Cardiac fibroblast (primary cell): Measurements from ENCODE around the gene LPP.

Source experiments
- DNase-seq, 2 donors: peaks; one replicate each; pipeline versions ENCODE4 v3.0.0 to v3.0.0-alpha.2; 2010; ENCODE audit warnings: low read depth in 2 of 2
- H3K4me3 ChIP-seq, 2 donors: replicated peaks in 1 of 2; 1 replicate in 1 of 2; 2 replicates in 1 of 2; pipeline ENCODE4 v1.5.1; 2011; ENCODE audit warnings: low read depth in 2 of 2, low read length in 2 of 2, mild to moderate bottlenecking in 2 of 2, moderate library complexity in 1 of 2
- CTCF ChIP-seq: IDR thresholded peaks from one replicate; pipeline ENCODE4 v1.5.1; 2011; ENCODE audit warnings: low read depth, mild to moderate bottlenecking, low read length, inconsistent platforms

The LPP gene

GRCh38 chr3:188179006-188179966 lies 25.3 kb downstream of the LPP start:
- no peak overlapping the region for H3K4me3 ChIP-seq
- peak in 1 of 2 donors; percentile 23 for DNase-seq
- no peak for TF ChIP-seq CTCF

- no peak for TF ChIP-seq CTCF
- H3K4me3 ChIP-seq, result no peak overlapping the region
- no peak for DNase-seq
Measured at GRCh38 chr3:188180114-188180513, 26.2 kb downstream of the LPP start.

- no peak for DNase-seq
- no peak overlapping the region for H3K4me3 ChIP-seq
- no peak for TF ChIP-seq CTCF
Measured at GRCh38 chr3:188183452-188183851, 29.5 kb downstream of the LPP start.

- no peak for TF ChIP-seq CTCF
- no peak for DNase-seq
Measured at GRCh38 chr3:188184160-188184559, 30.2 kb downstream of the LPP start.

GRCh38 chr3:188184649-188185048 lies 30.7 kb downstream of the LPP start:
- DNase-seq, result no peak
- H3K4me3 ChIP-seq, result no peak overlapping the region
- no peak for TF ChIP-seq CTCF

More at GRCh38 chr3:188184160-188184559, 30.2 kb downstream of the LPP start:
- H3K4me3 ChIP-seq, result no peak overlapping the region

- no peak for DNase-seq
- no peak for TF ChIP-seq CTCF
- H3K4me3 ChIP-seq, result no peak overlapping the region
Measured at GRCh38 chr3:188185717-188186251, 31.8 kb downstream of the LPP start.
